HG03095 (cell line): Measurements from ENCODE around the gene FREM3.
A peak's percentile ranks its signal among the peaks of the same experiment; 100 is the strongest.
"Not testable (repeated sequence)": the region's sequence is repeated elsewhere in the genome, so short reads cannot be mapped to it uniquely, and the experiment has no call there.

Experiments
- ATAC-seq: cut with Tn5 transposase; IDR thresholded peaks from one replicate; pipeline ENCODE4 v1.9.1; 2021; ENCODE audit warnings: moderate library complexity; ENCODE audit not compliant: unreplicated experiment

The FREM3 gene

DNA sequence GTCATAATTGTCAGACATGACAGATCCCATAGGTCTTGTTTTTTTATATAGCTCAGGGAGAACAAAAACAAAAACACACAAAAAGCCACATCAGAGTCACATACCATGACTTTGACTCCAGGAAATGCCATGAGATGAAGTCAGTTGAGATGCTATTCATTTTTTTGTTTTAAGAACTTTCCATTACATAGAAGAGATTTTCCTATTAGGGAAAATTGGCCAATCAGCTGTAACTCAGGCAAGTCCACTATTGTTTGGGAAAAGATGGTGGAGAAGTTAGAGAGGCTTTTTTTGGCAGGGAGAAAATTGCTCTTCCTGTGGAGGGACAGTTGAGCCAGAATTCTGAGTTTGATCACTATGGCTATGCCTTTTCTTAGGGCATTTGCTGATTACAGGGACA is 114.4 kb downstream of the FREM3 start:
- ATAC-seq: no peak

- ATAC-seq: no peak
These were observed 114.9 kb downstream of the FREM3 start for GRCh38 chr4:143585548-143585947.

DNA sequence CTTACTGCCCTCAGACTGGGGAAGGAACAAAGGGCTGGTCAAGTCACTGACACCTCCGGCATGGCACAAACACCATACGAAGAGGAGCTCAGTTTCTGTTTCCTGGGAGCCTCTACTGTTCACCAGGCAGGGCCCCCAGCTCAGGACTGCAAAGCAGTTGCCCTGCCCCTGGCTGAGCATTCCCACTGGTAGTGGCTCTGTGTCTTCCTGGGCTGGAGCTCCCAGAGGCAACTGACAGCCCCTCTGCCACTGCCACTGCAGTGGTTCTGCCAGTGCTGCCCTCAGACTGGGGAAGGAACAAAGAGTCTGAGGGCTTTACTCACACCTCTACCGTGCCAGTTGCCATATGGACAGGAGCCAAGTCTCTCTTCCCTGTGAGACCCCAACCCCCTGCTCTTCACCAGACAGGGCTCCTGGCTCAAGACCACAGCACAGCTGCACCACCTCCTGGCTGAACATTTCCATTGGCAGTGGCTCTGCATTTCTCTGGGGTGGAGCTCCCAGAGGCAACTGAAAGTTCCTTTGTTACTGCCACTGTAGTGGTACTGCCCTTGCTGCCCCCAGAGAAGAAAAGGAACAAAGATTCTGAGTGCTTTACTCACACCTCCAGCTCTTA is 119.0 kb downstream of the FREM3 start:
- no peak for ATAC-seq

DNA sequence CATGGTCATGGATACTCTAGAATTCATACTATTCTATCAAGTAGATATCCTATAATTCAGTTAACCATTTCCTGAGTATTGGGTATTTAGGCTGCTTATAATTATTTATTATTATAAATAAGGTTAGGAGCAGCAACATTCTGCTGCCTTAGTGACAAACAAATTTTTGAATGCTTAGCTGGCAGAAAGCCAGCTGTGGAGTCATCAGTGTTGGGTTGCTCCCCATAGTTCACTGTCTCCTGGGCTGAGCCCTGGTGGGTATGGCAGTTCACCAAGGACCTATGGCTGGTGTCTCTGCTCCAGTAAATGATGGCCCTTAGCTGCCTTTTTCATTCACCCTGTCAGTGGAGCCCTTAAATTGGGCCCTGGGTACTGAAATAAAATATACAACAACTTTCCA is 125.1 kb downstream of the FREM3 start:
- no peak for ATAC-seq

GRCh38 chr4:143564472-143564871 is 136.0 kb downstream of the FREM3 start:
- no peak for ATAC-seq

DNA sequence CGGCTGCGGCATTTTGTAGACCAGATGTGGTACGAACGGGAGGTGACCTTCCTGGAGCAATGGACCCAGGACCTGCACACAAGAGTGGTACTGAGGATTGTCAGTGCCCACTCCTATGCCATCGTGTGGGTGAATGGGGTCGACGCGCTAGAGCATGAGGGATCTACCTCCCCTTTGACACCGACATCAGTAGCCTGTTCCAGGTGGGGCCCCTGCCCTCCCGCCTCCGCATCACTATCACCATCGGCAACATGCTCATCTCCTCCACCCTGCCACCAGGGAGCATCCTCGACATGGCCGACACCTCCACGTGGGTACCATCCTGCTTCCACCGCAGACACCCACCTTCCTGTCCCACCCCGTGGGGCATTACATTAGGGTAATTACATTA is 140.7 kb downstream of the FREM3 start:
- peak; percentile 24 for ATAC-seq

GRCh38 chr4:143558823-143559756 is 141.4 kb downstream of the FREM3 start:
- ATAC-seq: peak; percentile 78

DNA sequence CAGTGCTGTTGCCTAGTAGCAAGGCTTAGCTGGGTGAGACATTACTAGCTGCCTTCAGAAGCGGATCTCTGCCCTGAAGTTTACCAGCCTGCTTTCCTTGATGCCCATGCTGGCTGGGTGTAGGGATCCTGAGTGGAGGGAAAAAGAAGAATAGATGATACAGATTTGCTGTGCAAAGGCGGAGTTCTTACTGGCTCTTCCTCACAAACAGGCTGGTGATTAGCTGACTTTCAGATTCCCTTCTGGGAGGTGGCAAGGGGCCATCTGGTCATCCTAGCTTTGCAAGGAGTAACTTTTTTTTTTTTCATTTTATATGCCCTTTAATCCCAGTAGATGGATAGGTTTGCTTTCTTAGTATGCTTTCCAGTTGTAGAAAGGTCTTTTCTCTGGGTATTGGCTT is 142.2 kb downstream of the FREM3 start:
- ATAC-seq: no peak

DNA sequence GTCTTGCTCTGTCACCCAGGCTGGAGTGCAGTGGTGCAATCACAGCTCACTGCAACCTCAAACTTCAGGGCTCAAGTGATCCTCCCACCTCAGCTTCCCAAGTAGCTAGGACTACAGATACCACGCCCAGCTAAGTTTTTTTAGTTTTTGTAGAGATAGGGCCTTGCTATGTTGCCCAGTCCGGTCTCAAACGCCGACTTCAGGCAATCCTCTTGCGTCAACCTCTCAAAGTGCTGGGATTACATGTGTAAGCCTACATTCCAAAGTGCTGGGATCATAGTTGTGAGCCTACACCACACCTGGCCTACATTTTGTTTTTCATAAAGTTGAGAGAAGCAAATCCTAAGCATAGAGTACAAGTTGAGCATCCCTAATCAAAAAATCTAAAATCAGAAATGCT is 144.8 kb downstream of the FREM3 start:
- no peak for ATAC-seq

DNA sequence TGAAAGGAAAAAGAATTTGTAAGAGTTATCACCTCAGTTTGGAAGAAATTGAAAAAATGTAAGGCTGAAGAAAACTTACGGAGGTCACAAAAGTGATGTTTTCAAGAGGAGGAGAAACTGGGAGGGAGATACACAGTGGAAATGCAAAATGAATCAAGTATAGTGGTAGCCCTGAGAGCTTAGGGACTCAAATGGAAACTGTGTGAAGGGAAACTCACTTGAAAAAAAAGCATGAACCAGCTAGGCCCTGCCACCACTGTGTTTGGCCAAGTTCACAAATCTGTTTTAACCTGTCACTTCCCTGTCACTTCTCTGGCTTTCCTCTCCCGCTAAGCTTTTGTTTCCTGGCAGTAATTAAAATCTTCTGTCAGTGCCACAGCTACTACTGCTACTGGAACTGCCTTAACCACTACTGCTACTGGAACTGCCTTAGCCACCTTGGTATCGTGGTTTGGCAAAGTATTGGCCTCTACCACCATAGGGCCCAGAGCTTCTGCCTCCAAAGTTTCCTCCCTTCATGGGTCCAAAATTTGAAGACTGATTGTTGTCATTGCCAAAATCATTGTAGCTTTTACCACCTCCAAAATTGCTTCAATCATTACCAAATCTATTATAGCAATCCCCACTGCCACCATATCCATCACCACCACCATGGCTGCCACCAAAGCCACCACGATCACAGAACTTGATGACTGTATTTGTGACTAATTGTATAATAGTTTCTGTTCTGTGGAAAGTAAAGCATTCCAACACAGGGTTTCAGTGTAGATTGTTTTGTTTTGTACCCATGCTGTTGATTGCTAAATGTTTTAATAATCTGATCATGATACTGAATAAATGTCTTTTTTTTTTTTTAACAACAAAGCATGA is 145.5 kb downstream of the FREM3 start:
- peak; percentile 63 for ATAC-seq

GRCh38 chr4:143549928-143550327 is 150.5 kb downstream of the FREM3 start:
- ATAC-seq: no peak

DNA sequence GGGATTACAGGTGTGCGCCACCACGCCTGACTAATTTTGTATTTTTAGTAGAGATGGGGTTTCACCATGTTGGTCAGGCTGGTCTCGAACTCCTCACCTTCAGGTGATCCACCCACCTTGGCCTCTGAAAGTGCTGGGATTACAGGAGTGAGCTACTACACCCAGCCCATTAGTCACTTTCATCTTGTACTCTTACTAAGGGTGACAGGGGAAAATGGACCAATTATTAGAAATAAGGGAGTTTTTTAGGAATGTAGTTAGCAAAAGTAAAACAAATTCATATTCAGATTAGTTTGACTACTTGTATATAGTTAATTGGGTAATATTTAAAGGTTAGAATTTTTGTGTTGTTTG is 160.8 kb downstream of the FREM3 start:
- ATAC-seq: no peak

- ATAC-seq: no peak
These were observed 161.4 kb downstream of the FREM3 start for GRCh38 chr4:143538979-143539669.

DNA sequence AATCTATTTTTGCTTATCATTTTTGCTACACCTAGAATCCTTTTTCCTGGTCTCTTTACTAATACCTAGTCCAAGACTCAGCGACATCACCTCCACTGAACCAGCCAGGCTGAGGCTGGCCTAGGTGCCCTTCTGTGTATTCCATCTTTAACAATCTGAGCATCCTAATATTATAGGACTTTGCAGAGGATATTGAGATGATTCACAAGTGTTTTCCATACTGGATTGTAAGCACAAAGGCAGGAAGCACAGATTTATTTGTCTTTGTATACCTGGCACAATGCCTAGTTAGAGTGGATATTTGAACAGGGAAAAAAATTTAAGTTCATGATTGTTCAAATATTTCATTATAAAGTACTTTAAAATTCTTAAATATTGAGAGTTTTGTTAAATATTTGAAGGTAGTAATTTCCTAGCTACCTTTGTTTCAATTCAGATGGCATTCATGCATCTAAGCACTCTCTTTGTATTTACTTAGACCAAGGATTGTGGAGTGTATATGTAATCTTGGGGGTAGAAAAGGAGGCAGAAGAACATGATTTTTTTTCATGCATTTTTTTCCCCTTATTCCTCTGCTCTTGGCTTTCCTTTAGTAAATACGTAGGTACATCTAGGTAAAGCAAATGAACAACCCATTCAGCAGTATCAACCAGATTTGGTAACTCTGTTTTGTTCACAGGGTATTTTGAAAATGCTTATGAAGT is 168.5 kb downstream of the FREM3 start:
- ATAC-seq: no peak

GRCh38 chr4:143531380-143531779 is 169.1 kb downstream of the FREM3 start:
- ATAC-seq: no peak

DNA sequence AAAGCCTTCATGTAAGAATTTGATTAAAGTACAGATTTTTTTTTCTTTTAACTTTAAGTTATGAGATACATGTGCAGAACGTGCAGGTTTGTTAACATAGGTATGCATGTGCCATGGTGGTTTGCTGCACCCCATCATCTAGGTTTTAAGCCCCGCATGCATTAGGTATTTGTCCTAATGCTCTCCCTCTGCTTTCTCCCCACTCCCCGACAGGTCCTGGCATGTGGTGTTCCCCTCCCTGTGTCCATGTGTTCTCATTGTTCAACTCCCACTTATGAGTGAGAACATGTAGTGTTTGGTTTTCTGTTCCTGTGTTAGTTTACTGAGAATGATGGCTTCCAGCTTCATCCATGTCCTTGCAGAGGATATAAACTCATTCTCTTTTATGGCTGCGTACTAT is 172.4 kb downstream of the FREM3 start:
- not testable (repeated sequence) for ATAC-seq
